ENCODE data around the gene KSR1. TPM values are rescaled to one million over a fixed set of nuclear protein-coding genes. Genes with fewer than 3 reads are reported as not detected.

Gene KSR1
- total and polyA plus RNA-seq, 2 experiments from 2014 or later: 0.98 to 2.5 TPM

DNA sequence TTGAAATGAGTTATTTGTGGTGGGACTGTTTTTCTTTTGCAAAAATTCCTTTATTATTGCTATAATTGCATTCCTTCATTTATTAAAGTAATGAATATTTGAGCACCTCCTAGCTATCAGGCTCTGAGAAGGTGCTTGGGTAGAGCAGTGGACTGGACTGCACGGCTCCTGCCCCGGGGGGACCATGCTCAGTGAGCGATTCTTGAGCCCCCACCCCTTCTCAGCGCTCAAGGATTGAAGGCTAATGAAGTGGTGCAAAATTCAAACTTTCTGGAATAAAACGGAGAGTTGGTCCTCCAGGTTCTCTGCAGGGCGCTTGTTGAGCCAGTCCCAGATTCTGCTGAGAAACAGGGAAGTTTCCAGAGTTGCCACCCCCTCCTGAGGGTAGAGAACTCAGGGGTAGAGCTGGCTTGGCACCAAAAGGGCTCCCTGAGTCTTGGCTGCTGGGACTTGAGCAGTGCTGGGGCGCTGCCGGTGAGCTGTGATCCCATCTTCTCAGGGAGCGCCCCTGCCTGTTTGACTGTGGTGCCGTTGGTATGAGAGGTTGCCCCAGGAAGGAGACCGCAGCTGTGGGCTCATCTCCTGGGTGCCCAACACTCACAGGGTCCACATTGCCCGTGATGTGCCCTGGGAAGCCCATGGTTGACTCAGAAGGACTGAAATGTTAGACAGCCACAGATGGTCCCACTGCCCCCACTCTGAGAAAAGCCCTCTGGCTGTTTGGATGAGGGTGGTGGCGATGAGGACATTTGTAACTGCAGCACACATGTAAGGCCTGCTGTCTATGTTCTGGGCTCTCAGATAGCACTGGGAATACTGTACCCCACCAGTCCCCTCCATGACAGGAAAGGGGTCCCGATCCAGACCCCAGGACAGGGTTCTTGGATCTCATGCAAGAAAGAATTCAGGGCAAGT lies 20.0 kb downstream of the KSR1 start:
- H4K20me1 ChIP-seq (ENCODE audit: insufficient read depth): no peaks in the 10 kb centered on the region
- H3K9ac ChIP-seq: no peak overlapping the region
- 0 out of 2 replicates have a peak, but pooled peaks cover 8% of the 10 kb centered on the region for H3K4me1 ChIP-seq (ENCODE audit: insufficient read depth)
- 83 to 85% methylated on average over 14 of the region's 14 CpGs for WGBS, 2 experiments (ENCODE audit: low coverage in 1 of 2, low lambda C conversion rate in 2 of 2, missing lambda C conversion rate in 2 of 2)
- no peaks in the 10 kb centered on the region for H3F3A ChIP-seq (ENCODE audit: insufficient read depth)
- H3K36me3 ChIP-seq (ENCODE audit: low read depth): no peaks in the 10 kb centered on the region
- H3K4me3 ChIP-seq: no peak overlapping the region
- H2AFZ ChIP-seq: no peak overlapping the region
- no peaks in the 10 kb centered on the region for H3K79me2 ChIP-seq (ENCODE audit: insufficient read depth)
- H3K9me3 ChIP-seq (ENCODE audit: low read depth): no peaks in the 10 kb centered on the region
- TF ChIP-seq EZH2phosphoT487 (IDR thresholded peaks at IDR 0.05; ENCODE audit: insufficient read depth, low read depth) (no peak), EZH2 (IDR thresholded peaks at IDR 0.05; ENCODE audit: insufficient read depth, poor library complexity, severe bottlenecking) (no peak)
- no peaks in the 10 kb centered on the region; the same call in 1 of the 2 replicates for H3K27me3 ChIP-seq (replicated peaks; ENCODE audit: insufficient read depth)
- H3K4me2 ChIP-seq (ENCODE audit: unreplicated experiment): no peak overlapping the region
- H3K27ac ChIP-seq: no peak overlapping the region
- DNase-seq: no peak
- H3K9me2 ChIP-seq (ENCODE audit: insufficient read depth): no peaks in the 10 kb centered on the region
- in situ Hi-C loops (cut with MboI): no loop called here

GRCh38 chr17:27477050-27477888 lies 21.0 kb downstream of the KSR1 start:
- 71 to 77% methylated on average over 9 of the region's 9 CpGs for WGBS, 2 experiments (ENCODE audit: low coverage in 1 of 2, low lambda C conversion rate in 2 of 2, missing lambda C conversion rate in 2 of 2)

GRCh38 chr17:27477971-27478684 lies 21.9 kb downstream of the KSR1 start:
- Histone ChIP-seq H4K20me1 (ENCODE audit: insufficient read depth) (no peaks in the 10 kb centered on the region), H3F3A (ENCODE audit: insufficient read depth) (no peaks in the 10 kb centered on the region), H2AFZ (no peak overlapping the region), H3K9ac (no peak overlapping the region), H3K9me3 (ENCODE audit: low read depth) (no peaks in the 10 kb centered on the region), H3K36me3 (ENCODE audit: low read depth) (no peaks in the 10 kb centered on the region), H3K4me3 (no peak overlapping the region), H3K79me2 (ENCODE audit: insufficient read depth) (no peaks in the 10 kb centered on the region), H3K4me1 (ENCODE audit: insufficient read depth) (no peaks in the 10 kb centered on the region), H3K9me2 (ENCODE audit: insufficient read depth) (no peaks in the 10 kb centered on the region), H3K27ac (no peak overlapping the region), H3K27me3 (replicated peaks; ENCODE audit: insufficient read depth) (no peaks in the 10 kb centered on the region; the same call in 1 of the 2 replicates), H3K4me2 (ENCODE audit: unreplicated experiment) (no peak overlapping the region)
- DNase-seq: no peak
- WGBS, 2 experiments (ENCODE audit: low coverage in 1 of 2, low lambda C conversion rate in 2 of 2, missing lambda C conversion rate in 2 of 2): 78 to 84% methylated on average over 9 of the region's 9 CpGs
- in situ Hi-C loops (cut with MboI): no loop called here
- TF ChIP-seq EZH2phosphoT487 (IDR thresholded peaks at IDR 0.05; ENCODE audit: insufficient read depth, low read depth) (no peak), EZH2 (IDR thresholded peaks at IDR 0.05; ENCODE audit: insufficient read depth, poor library complexity, severe bottlenecking) (no peak)

More at GRCh38 chr17:27477050-27477888, 21.0 kb downstream of the KSR1 start:
- Histone ChIP-seq H3K9ac (no peak overlapping the region), H3K79me2 (ENCODE audit: insufficient read depth) (no peaks in the 10 kb centered on the region), H3K9me2 (ENCODE audit: insufficient read depth) (no peaks in the 10 kb centered on the region), H3K4me2 (ENCODE audit: unreplicated experiment) (no peak overlapping the region), H3K36me3 (ENCODE audit: low read depth) (no peaks in the 10 kb centered on the region), H3K27ac (no peak overlapping the region), H3K4me1 (ENCODE audit: insufficient read depth) (0 out of 2 replicates have a peak, but pooled peaks cover 2% of the 10 kb centered on the region), H3K9me3 (ENCODE audit: low read depth) (no peaks in the 10 kb centered on the region), H3F3A (ENCODE audit: insufficient read depth) (no peaks in the 10 kb centered on the region), H3K4me3 (no peak overlapping the region), H2AFZ (no peak overlapping the region), H4K20me1 (ENCODE audit: insufficient read depth) (no peaks in the 10 kb centered on the region), H3K27me3 (replicated peaks; ENCODE audit: insufficient read depth) (no peaks in the 10 kb centered on the region; the same call in 1 of the 2 replicates)
- in situ Hi-C loops (cut with MboI): no loop called here
- no peak for DNase-seq
- no peak for TF ChIP-seq EZH2phosphoT487 (IDR thresholded peaks at IDR 0.05; ENCODE audit: insufficient read depth, low read depth)
- TF ChIP-seq EZH2 (IDR thresholded peaks at IDR 0.05; ENCODE audit: insufficient read depth, poor library complexity, severe bottlenecking): no peak

Measured in GM23248 (cell line).